Retinal pigment epithelial cell (primary cell): ENCODE data around the gene CPEB3.
"Not testable (repeated sequence)": the region's sequence is repeated elsewhere in the genome, so short reads cannot be mapped to it uniquely, and the experiment has no call there.

Experiments used
- DNase-seq: peaks from one replicate; pipeline ENCODE4 v3.0.0-alpha.2; 2010; ENCODE audit warnings: low read depth
- H3K4me3 ChIP-seq: 2 replicates; pipeline ENCODE4 v1.5.1; 2011; ENCODE audit warnings: mild to moderate bottlenecking, low read length, control low read depth, moderate library complexity
- TF ChIP-seq, protein P1 (sequence below): conservative IDR thresholded peaks from 2 replicates; pipeline ENCODE4 v1.5.1; 2011; ENCODE audit warnings: low read depth, low read length, control low read depth, inconsistent platforms

CPEB3 gene

DNA sequence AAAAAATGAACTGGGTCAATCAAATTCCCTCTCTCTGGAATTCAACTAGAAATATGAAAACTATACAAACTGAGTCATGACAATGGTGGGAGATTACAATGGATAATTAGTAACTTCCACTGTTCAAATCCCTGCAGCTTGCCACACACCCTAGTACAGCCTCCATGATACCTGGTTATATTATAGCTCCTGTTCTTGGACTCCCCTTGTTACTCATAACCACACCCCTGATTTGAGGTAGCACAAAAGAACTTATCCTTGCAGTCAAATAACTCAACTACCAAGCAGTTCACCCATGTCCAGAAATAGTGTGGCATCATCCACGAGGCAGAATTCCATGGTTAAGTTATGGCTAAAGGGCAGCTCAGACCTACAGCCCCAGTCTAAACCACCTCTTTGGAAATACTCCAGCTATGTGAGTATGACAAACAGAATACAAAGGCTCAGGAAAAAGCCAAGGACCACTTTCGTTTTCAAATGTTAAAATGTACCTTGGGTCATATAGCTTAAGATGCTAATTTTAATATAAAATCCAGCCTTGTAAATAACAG lies 164.7 kb downstream of the CPEB3 start:
- TF ChIP-seq, protein P1, sequence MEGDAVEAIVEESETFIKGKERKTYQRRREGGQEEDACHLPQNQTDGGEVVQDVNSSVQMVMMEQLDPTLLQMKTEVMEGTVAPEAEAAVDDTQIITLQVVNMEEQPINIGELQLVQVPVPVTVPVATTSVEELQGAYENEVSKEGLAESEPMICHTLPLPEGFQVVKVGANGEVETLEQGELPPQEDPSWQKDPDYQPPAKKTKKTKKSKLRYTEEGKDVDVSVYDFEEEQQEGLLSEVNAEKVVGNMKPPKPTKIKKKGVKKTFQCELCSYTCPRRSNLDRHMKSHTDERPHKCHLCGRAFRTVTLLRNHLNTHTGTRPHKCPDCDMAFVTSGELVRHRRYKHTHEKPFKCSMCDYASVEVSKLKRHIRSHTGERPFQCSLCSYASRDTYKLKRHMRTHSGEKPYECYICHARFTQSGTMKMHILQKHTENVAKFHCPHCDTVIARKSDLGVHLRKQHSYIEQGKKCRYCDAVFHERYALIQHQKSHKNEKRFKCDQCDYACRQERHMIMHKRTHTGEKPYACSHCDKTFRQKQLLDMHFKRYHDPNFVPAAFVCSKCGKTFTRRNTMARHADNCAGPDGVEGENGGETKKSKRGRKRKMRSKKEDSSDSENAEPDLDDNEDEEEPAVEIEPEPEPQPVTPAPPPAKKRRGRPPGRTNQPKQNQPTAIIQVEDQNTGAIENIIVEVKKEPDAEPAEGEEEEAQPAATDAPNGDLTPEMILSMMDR, result no peak
- no peak overlapping the region for H3K4me3 ChIP-seq
- DNase-seq, result peak; percentile 32

DNA sequence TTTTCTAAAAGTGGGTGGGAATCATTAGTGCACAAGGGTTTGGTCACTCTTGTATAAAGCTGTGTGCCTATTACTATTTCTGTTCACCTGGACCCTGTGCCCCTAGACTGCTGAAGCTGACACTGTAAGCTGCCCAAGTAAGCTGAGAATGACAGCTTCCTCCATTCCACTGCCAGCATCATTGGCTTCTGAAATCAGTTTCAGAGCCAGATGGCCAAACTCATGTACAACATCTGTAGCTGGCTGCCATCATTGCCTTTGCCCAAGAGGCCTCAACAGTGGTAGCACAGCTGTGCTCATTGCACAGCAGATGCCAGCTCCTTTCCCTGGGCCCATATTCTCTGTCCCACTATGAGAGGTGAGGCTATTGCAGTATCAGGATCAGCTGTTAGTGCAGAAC lies 165.7 kb downstream of the CPEB3 start:
- TF ChIP-seq, protein P1, result no peak
- DNase-seq, result no peak
- no peak overlapping the region for H3K4me3 ChIP-seq

DNA sequence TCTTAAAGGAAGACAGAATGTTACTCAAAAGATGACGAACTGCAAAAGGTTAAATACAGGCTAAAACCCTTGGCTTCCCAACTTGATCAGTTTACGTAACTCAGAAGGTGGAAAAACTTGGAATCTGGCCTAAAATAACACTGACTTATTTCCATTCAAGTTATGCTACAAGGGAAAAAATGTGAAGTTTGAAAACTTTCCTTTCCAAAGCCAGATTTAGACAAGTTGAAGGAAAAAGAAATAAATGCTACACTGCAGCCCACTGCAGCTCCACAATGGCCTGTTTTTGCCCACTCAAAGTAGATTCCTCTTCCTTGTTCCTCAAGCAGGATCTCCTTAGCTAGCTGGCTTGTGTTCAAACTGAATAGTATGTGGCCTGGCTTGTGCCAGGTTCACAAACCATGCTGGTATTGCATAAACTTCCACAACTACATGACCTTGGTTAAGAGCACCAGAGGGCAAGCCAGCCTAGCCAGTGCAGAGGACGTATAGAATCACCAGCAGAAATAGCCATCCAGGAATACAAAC lies 166.2 kb downstream of the CPEB3 start:
- H3K4me3 ChIP-seq, result no peak overlapping the region
- TF ChIP-seq, protein P1, result no peak
- DNase-seq, result peak; percentile 94

DNA sequence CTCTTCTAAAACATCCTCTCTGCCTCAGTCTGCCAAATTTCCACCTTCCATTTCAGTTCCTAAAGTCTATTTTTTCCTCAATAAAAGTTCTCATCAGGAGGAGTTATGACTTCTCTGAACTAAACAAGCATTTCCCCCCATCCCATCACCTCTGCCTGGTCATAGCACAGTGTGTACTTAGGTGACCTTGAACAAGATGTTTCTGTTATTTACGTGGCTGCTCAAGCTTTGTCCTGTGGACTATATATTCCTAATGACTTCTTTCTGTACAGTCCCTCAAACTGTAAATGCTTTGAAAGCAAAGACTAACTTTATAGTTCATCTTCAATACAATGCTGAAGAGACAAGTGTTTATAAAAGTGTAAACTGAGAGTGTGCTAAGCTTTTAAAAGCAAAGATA lies 166.9 kb downstream of the CPEB3 start:
- TF ChIP-seq, protein P1, result no peak
- no peak for DNase-seq
- H3K4me3 ChIP-seq, result no peak overlapping the region

DNA sequence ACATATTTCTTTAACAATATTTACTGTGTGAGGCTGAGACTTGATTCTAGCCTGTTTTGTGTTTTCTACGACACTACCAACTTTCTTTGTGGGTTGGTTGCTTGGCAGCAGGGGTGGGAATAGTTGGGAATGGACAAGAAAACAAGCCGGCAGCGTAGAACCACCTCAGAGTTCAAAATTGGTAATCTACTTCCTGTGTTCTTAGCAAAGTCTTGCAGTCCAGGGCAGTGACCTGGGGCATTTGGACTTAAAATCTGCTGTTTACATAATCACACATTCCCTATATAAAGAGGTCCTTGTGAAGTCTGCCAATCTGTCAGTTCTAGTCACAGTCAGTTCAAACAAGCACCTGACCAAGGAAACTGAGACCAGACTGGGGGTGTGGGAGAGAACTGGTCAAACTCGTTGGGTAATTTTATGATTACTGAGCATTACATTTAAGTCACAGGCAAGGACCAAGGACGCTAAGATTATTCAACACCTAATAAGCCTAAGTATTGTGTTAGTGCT lies 167.9 kb downstream of the CPEB3 start:
- TF ChIP-seq, protein P1, result no peak
- H3K4me3 ChIP-seq, result no peak overlapping the region
- DNase-seq, result peak; percentile 93

DNA sequence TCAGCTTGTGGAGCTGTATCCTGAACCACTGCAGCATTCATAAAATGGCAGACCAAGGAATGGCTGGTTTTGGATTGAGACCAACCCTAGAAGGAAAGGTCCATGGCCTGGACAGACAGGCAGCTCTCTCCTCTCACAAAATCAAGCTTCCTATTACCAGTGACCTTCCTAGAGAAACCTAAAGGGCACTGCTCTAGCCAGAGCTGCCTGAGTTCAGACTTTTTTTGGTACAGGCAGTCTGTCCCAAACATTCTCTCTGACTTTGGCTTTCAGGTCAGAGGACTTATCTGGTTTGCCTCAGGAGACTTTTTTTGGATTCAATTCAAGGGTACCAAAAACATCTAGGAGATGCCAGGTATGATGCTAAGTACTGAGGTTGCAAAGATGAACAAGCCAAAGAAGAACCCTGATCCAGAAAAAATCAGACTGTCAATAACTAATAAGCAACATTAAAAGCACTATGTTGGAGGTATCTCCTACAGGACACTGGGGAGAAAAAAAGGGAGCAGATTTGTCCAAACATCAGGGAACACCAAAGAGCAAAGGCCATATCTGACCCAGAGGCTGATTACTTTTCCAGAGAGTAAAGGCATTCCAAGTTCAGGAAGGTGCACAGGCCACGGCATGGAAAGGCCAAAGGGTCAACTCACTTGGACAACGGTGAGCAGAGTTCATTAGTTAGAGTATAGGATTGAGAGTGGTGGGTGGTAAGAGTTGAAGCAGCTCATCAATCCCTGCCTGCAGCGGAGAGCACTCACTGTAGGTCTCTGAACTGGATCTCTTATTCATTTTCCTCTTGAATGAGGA lies 169.0 kb downstream of the CPEB3 start:
- no peak overlapping the region for H3K4me3 ChIP-seq
- DNase-seq, result no peak
- TF ChIP-seq, protein P1, result no peak

DNA sequence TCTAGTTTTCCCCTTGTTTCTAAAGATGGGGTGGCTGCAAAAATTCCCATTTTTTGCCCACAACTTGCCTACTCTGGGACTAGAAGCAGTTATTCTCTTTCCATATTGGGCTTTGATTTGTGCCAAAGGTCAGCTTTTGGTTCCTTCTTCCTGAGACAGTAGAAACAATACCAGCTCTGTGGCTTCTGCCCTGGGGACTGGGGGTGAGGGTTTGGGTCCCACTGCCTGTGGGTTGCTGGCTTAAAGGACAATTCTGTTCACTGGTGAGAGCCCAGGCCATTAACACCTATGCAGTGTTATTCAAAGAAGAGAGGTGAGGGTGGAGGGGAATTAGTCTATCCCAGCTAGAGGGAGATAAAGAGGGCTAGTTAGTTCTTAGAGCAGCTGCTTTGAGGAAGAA lies 171.5 kb downstream of the CPEB3 start:
- no peak overlapping the region for H3K4me3 ChIP-seq
- TF ChIP-seq, protein P1, result no peak
- DNase-seq, result no peak

DNA sequence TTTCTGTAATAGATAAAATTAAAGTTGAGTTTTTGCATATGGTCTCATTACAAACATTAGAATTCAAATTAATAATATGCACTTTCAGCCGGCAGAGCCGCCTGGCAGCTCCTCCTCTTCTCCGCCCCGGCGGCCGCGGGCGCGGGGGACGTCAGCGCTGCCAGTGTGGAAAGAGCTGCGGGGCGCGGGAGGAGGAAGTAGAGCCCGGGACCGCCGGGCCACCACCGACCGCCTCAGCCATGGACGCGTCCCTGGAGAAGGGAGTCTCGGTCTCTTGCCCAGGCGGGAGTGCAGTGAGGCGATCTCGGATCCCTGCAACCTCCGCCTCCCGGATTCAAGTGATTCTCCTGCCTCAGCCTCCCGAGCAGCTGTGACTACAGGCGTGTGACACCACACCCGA lies 176.0 kb downstream of the CPEB3 start:
- not testable (repeated sequence) for H3K4me3 ChIP-seq

More for the DNA sequence above, 176.0 kb downstream of the CPEB3 start:
- DNase-seq, result not testable (repeated sequence)
